ENCODE data around the gene ANAPC2. TPM values are rescaled to one million over a fixed set of nuclear protein-coding genes. Genes with fewer than 3 reads are reported as not detected.

The ANAPC2 gene
- total and polyA plus RNA-seq, 4 donors: 18.4 to 69.8 (median 44.2) TPM

DNA sequence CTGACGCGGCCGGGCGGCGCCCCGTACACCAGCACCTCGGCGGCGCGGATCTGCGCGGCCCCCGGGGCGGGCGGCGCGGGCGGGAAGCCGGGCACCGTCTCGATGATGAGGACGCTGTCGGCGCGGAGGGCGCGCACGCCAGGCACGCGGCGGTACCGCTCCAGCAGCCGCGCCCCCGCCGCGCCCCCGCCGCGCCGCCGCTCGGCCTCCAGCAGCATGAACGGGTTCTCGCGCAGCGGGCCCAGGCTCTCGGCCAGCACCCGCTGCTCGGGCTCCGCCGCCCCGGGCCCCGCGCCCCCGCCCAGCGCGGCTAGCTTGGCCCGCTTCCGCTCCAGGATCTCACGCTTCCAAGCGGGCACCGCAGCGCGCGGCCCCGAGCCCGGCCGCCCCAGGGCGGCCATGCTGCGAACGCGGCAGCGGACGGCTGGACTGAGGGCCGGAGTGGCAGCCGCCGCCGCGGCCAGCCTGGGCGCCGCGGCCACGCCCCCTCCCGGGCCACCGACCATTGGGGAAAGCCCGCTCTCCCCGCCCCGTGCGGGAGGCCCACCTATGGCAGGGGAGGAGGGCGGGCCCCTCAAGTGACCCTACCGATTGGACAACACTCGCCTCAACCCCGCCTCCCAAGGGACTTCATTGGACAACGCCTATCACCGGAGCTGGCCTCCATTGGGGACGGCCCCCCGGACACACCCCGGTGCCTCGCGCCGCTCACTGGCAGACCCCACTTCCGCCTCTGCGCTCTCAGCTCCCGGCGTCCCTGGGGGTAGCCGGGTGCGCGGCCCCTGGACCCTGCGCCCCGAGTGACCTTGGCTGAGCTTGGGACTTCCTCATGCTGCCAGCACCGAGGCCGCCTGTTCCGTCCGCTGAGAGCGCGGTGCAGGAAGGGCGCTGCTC lies 12.2 kb upstream of the ANAPC2 start, which contains the start of gene TPRN:
TPRN (minus strand) TSS at position 431 of the 894 bp plus-strand sequence; CDS start at position 401, 30 bp downstream.
- WGBS (ENCODE audit: insufficient coverage): under 1% methylated on average over 117 of the region's 118 CpGs
- Histone ChIP-seq H3K27me3 (ENCODE audit: control insufficient read depth, insufficient read depth, low read length) (no peaks in the 10 kb centered on the region), H3K4me1 (ENCODE audit: control insufficient read depth, insufficient read depth, low read length) (peaks cover 60% of the 10 kb centered on the region), H3K4me3 (ENCODE audit: low read depth, low read length) (peak within 1 kb of the TSS; percentile 70), H3K27ac (ENCODE audit: low read depth, low read length) (peak within 1 kb of the TSS; percentile 61), H3K36me3 (ENCODE audit: control insufficient read depth, insufficient read depth, low read length) (peaks cover 46% of the 10 kb centered on the region), H3K9me3 (ENCODE audit: control insufficient read depth, insufficient read depth, low read length) (no peaks in the 10 kb centered on the region)
- DNase-seq (ENCODE audit: low read depth in 4 of 6, low spot score in 6 of 6): peak; percentile 89 to 100 (median 96)

DNA sequence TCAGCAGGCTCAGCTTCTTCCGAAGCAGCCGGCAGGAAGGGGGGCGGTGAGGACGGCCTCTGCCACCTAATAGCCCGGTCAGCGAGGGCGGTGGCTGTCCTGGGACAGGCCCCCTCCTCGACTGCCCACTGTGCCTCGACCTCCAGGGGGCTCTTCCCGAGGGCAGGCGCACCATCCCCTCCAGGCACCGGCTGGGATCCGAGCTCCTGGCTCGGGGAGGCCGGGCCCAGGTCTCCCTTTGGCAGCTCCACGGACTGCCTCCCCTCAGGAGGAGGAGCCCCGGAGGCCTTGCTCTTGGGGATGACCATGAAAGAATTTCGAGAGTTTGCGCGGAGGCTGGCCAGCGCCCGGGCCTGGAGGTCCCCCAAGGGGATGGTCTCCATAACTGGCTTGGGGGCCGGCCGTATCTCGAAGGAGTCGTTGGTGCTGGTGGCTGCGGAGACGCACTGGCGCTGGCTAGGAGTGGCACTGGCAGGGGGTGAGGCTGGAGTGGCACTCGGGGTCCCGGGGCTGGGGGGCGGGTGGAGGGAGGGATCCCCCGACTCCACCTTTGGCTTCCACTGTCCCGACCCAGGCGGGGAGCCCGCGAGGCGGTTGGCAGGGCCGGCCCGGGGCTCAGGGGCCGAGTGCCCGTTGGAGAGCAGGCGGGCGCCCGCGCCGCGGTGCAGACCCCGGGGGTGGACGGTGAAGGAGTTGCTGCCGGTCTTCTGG lies 11.2 kb upstream of the ANAPC2 start:
- Histone ChIP-seq H3K4me1 (ENCODE audit: control insufficient read depth, insufficient read depth, low read length) (peaks cover 64% of the 10 kb centered on the region), H3K27ac (ENCODE audit: low read depth, low read length) (no peak overlapping the region), H3K4me3 (ENCODE audit: low read depth, low read length) (peak overlapping the region; percentile 24), H3K27me3 (ENCODE audit: control insufficient read depth, insufficient read depth, low read length) (no peaks in the 10 kb centered on the region), H3K36me3 (ENCODE audit: control insufficient read depth, insufficient read depth, low read length) (peaks cover 55% of the 10 kb centered on the region), H3K9me3 (ENCODE audit: control insufficient read depth, insufficient read depth, low read length) (no peaks in the 10 kb centered on the region)
- DNase-seq (ENCODE audit: low read depth in 4 of 6, low spot score in 6 of 6): no peak
- 23% methylated on average over 38 of the region's 51 CpGs for WGBS (ENCODE audit: insufficient coverage)

DNA sequence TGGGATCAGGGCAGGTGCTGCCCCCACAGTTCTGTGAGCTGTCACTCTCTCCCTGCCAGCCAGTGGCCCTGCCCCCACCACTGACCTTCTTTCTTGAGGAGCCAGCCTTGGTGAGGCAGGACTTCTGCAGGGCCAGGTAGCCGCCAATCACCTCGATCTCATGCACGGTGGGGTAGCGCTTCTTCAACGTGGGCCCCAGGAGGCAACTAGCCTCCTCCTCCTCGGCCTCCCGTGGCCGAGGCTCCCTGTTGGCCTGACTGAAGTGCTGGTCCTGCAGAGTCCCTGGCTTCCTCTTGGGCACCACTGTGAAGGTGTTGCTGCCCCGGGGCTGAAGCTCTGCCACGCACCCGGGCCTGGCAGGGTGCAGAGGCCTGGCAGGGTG lies 10.5 kb upstream of the ANAPC2 start:
- Histone ChIP-seq H3K27me3 (ENCODE audit: control insufficient read depth, insufficient read depth, low read length) (no peaks in the 10 kb centered on the region), H3K27ac (ENCODE audit: low read depth, low read length) (no peak overlapping the region), H3K4me1 (ENCODE audit: control insufficient read depth, insufficient read depth, low read length) (peaks cover 61% of the 10 kb centered on the region), H3K4me3 (ENCODE audit: low read depth, low read length) (no peak overlapping the region), H3K9me3 (ENCODE audit: control insufficient read depth, insufficient read depth, low read length) (no peaks in the 10 kb centered on the region), H3K36me3 (ENCODE audit: control insufficient read depth, insufficient read depth, low read length) (peaks cover 62% of the 10 kb centered on the region)
- 82% methylated on average over 8 of the region's 11 CpGs for WGBS (ENCODE audit: insufficient coverage)
- DNase-seq (ENCODE audit: low read depth in 4 of 6, low spot score in 6 of 6): no peak

DNA sequence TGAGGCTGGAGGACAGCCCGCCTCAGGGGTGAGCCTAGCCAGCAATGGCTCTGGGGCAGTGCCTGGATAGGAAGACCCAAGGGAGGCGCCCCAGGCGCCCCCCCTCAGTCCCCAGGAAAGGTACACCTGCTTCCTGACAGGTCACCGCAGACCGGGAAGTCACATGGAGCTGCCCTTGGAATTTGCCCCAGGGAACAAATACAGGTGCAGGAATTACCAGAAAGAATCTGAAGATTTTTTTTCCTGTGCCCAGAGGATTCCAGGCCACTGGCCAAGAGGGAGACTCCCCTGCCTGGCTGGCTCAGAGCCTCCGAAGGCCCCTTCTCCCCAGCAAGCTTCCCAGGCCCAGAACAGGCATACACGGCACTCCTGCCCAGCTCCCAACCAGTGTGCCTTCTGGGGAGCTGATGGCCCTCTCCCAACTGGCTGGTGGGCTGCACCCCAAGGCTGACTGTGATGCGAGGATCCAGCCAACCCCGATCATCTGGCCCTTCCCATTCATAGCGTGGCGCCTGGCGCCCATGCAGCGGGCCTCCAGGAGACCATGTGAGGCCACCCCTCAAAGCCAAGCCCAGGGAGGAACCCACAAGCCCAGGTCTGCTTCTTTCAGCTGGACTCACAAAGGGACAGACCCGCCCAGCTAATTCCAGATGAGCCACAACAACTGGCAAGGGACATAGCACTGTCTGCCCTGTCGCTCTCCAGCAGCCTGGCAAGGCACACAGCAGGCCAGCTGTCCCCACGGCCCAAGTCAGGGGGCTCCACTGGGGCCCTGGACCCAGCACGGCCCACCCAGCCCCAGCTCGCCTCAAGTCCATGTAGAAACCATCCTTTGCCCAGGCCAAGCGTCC lies 9.9 kb upstream of the ANAPC2 start:
- peaks cover 66% of the 10 kb centered on the region for H3K36me3 ChIP-seq (ENCODE audit: control insufficient read depth, insufficient read depth, low read length)
- peaks cover 57% of the 10 kb centered on the region for H3K4me1 ChIP-seq (ENCODE audit: control insufficient read depth, insufficient read depth, low read length)
- WGBS (ENCODE audit: insufficient coverage): 83% methylated on average over 19 of the region's 19 CpGs
- no peak overlapping the region for H3K27ac ChIP-seq (ENCODE audit: low read depth, low read length)
- no peak for DNase-seq (ENCODE audit: low read depth in 4 of 6, low spot score in 6 of 6)
- no peaks in the 10 kb centered on the region for H3K27me3 ChIP-seq (ENCODE audit: control insufficient read depth, insufficient read depth, low read length)
- H3K9me3 ChIP-seq (ENCODE audit: control insufficient read depth, insufficient read depth, low read length): no peaks in the 10 kb centered on the region
- no peak overlapping the region for H3K4me3 ChIP-seq (ENCODE audit: low read depth, low read length)

DNA sequence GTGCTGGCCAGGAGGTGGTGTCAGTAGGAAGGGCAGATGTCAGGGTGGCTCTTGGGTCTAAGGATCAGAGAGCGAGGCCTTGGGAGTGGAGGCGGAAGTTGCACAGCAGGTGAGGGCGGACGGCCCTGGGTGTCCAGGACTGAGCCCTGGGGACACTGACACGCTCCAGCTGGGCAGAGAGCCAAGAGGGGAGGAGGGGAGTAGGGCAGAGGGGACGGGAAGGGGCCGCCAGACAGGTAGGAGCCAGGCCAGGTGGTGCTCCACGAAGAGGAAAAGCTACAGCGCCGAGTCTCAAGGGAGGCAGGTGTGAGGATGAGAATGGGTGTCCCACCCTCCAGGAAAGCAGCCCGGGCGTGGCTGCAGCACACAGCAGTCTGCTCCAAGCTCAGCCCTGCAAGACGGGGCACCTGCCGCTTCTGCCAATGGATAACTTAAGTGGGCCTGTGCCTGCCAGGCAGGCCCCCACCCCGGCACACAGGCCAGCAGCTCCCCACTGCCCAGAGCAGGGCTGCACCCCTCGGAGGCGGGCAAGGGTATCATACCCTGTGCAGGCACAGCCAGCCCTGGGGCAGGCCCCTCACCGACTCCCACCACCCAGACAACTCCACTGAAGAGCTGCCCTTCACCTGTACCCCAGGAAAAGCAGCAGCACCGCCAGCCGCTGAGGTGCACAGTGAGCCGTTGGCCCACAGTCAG lies 7.3 kb upstream of the ANAPC2 start:
- Histone ChIP-seq H3K4me1 (ENCODE audit: control insufficient read depth, insufficient read depth, low read length) (peaks cover 55% of the 10 kb centered on the region), H3K36me3 (ENCODE audit: control insufficient read depth, insufficient read depth, low read length) (peaks cover 87% of the 10 kb centered on the region), H3K4me3 (ENCODE audit: low read depth, low read length) (no peak overlapping the region), H3K27me3 (ENCODE audit: control insufficient read depth, insufficient read depth, low read length) (no peaks in the 10 kb centered on the region), H3K27ac (ENCODE audit: low read depth, low read length) (no peak overlapping the region), H3K9me3 (ENCODE audit: control insufficient read depth, insufficient read depth, low read length) (no peaks in the 10 kb centered on the region)
- 86% methylated on average over 19 of the region's 21 CpGs for WGBS (ENCODE audit: insufficient coverage)
- no peak for DNase-seq (ENCODE audit: low read depth in 4 of 6, low spot score in 6 of 6)

DNA sequence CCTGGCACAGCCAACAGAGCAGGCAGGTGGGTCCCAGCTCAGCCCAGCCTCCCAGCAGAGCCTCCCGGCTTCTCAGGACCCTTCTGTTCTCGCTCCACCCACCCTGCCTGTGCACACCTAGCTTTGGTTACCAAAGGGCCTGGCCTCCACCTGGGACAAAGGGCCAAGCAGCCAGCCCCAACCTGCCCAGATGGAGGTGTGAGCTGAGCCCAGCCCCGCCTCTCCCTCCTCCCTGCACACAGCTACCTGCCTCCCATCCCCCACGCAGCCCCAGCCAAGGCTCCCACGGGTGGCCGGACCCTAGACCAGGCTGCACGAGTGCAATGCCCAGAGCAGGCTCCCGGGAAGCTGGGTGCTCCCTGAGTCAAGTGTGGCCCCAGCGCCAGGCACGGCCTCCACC lies 6.5 kb upstream of the ANAPC2 start:
- 80% methylated on average over 10 of the region's 10 CpGs for WGBS (ENCODE audit: insufficient coverage)
- H3K9me3 ChIP-seq (ENCODE audit: control insufficient read depth, insufficient read depth, low read length): no peaks in the 10 kb centered on the region
- no peak for DNase-seq (ENCODE audit: low read depth in 4 of 6, low spot score in 6 of 6)
- no peaks in the 10 kb centered on the region for H3K27me3 ChIP-seq (ENCODE audit: control insufficient read depth, insufficient read depth, low read length)
- peaks cover 63% of the 10 kb centered on the region for H3K4me1 ChIP-seq (ENCODE audit: control insufficient read depth, insufficient read depth, low read length)
- H3K4me3 ChIP-seq (ENCODE audit: low read depth, low read length): no peak overlapping the region
- H3K27ac ChIP-seq (ENCODE audit: low read depth, low read length): no peak overlapping the region
- H3K36me3 ChIP-seq (ENCODE audit: control insufficient read depth, insufficient read depth, low read length): peaks cover 94% of the 10 kb centered on the region

DNA sequence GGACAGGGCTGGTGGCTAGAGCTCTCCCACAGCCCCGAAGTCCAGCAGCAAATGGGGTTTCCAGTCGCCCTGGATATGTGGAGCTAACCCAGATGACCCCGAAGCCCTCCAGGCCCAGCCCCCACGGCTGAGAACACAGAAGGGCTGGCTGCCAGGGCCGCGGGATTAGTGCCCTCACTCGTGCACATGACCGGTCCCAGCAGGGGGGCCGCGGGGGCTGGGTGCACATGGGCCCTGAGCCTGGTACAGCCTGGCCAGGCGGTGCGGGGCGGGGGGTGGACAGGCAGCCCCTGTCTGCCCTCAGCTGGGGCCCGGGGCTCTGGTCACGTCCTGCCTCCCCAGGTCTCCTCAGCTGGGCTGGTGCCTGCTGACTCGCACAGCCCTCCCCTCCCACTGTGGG lies 6.0 kb upstream of the ANAPC2 start:
- no peaks in the 10 kb centered on the region for H3K9me3 ChIP-seq (ENCODE audit: control insufficient read depth, insufficient read depth, low read length)
- H3K4me3 ChIP-seq (ENCODE audit: low read depth, low read length): no peak overlapping the region
- no peaks in the 10 kb centered on the region for H3K27me3 ChIP-seq (ENCODE audit: control insufficient read depth, insufficient read depth, low read length)
- H3K36me3 ChIP-seq (ENCODE audit: control insufficient read depth, insufficient read depth, low read length): peaks cover 98% of the 10 kb centered on the region
- H3K4me1 ChIP-seq (ENCODE audit: control insufficient read depth, insufficient read depth, low read length): peaks cover 64% of the 10 kb centered on the region
- peak in 1 of 6 donors; percentile 29 for DNase-seq (ENCODE audit: low read depth in 4 of 6, low spot score in 6 of 6)
- 68% methylated on average over 16 of the region's 16 CpGs for WGBS (ENCODE audit: insufficient coverage)
- no peak overlapping the region for H3K27ac ChIP-seq (ENCODE audit: low read depth, low read length)

DNA sequence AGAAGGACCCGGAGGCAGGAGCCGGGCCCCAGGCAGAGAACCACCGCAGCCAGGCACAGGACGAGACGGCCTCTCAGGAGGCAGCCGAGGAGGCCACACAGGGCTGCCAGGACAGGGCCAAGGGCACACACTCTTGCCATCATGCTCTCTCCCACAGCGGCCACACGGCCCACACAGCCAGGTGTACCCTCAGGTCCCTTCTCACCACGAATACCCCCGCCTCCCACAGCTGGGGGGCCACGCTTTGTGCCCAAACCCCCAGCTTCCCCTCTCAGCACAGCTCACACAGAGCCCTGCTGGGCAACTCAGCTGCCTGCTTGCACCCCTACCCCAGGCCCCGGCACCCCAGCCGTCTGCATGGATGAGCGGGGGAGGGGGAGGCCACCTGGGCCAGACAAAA lies 5.4 kb upstream of the ANAPC2 start:
- WGBS (ENCODE audit: insufficient coverage): 87% methylated on average over 14 of the region's 14 CpGs
- H3K4me3 ChIP-seq (ENCODE audit: low read depth, low read length): no peak overlapping the region
- no peaks in the 10 kb centered on the region for H3K9me3 ChIP-seq (ENCODE audit: control insufficient read depth, insufficient read depth, low read length)
- H3K27ac ChIP-seq (ENCODE audit: low read depth, low read length): no peak overlapping the region
- DNase-seq (ENCODE audit: low read depth in 4 of 6, low spot score in 6 of 6): no peak
- no peaks in the 10 kb centered on the region for H3K27me3 ChIP-seq (ENCODE audit: control insufficient read depth, insufficient read depth, low read length)
- peaks cover 97% of the 10 kb centered on the region for H3K36me3 ChIP-seq (ENCODE audit: control insufficient read depth, insufficient read depth, low read length)
- peaks cover 64% of the 10 kb centered on the region for H3K4me1 ChIP-seq (ENCODE audit: control insufficient read depth, insufficient read depth, low read length)

DNA sequence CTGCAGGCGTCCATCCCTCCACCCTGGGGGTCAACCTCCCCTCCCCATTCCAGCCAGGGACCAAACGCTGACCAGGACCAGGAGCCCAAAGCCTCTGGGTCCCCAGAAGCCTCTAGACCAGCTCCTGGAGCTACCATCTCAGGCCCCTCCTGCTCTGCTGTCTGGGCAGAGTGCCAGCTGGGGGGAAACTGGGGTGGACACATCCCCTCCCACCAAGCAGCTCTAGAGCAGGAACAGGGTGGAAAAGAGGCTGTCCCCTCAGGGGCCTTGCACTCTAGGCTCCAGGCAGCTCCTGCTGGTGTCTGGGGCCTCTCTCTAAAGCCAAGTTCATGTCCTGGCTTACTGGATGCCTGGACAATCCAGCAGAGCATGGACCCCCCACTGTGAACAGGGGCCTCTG lies 4.5 kb upstream of the ANAPC2 start:
- no peak overlapping the region for H3K27ac ChIP-seq (ENCODE audit: low read depth, low read length)
- H3K27me3 ChIP-seq (ENCODE audit: control insufficient read depth, insufficient read depth, low read length): no peaks in the 10 kb centered on the region
- peaks cover 58% of the 10 kb centered on the region for H3K4me1 ChIP-seq (ENCODE audit: control insufficient read depth, insufficient read depth, low read length)
- H3K36me3 ChIP-seq (ENCODE audit: control insufficient read depth, insufficient read depth, low read length): peaks cover 91% of the 10 kb centered on the region
- no peaks in the 10 kb centered on the region for H3K9me3 ChIP-seq (ENCODE audit: control insufficient read depth, insufficient read depth, low read length)
- H3K4me3 ChIP-seq (ENCODE audit: low read depth, low read length): no peak overlapping the region
- WGBS (ENCODE audit: insufficient coverage): 84% methylated on average over 2 of the region's 2 CpGs
- DNase-seq (ENCODE audit: low read depth in 4 of 6, low spot score in 6 of 6): no peak

All from spinal cord (tissue), 10 donors.